Measurements from ENCODE around the gene CLCN6. TPM values are rescaled to one million over a fixed set of nuclear protein-coding genes. Genes with fewer than 3 reads are reported as not detected.

Gene CLCN6
- total RNA-seq, 1 donor from 2014 or later = 18.6 TPM

DNA sequence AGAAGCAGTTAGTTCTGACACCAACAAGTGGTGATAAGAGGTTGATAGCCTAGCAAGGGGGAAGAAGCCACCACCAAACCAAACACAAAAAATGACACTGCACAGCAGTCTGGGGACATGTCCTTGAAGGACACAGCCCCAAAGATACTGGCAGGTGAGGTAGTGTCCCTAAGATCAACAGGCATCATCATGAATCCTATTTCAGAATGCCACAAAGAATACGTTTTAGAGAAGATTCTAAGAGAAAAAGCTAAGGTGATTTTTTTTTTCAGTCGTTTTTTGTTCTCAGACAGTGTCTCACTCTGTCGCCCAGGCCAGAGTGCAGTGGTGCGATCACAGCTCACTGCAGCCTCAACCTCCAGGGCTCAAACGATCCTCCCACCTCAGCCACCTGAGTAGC is 19.8 kb upstream of the CLCN6 start:
- no peaks in the 10 kb centered on the region for H3K27me3 ChIP-seq
- H3K9me3 ChIP-seq = no peaks in the 10 kb centered on the region
- peak overlapping the region in 1 of 2 donors; percentile 91 for H3K27ac ChIP-seq
- no peak for DNase-seq (ENCODE audit: low spot score in 2 of 2)
- TF ChIP-seq, protein P1, sequence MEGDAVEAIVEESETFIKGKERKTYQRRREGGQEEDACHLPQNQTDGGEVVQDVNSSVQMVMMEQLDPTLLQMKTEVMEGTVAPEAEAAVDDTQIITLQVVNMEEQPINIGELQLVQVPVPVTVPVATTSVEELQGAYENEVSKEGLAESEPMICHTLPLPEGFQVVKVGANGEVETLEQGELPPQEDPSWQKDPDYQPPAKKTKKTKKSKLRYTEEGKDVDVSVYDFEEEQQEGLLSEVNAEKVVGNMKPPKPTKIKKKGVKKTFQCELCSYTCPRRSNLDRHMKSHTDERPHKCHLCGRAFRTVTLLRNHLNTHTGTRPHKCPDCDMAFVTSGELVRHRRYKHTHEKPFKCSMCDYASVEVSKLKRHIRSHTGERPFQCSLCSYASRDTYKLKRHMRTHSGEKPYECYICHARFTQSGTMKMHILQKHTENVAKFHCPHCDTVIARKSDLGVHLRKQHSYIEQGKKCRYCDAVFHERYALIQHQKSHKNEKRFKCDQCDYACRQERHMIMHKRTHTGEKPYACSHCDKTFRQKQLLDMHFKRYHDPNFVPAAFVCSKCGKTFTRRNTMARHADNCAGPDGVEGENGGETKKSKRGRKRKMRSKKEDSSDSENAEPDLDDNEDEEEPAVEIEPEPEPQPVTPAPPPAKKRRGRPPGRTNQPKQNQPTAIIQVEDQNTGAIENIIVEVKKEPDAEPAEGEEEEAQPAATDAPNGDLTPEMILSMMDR (IDR thresholded peaks at IDR 0.05) = no peak
- peaks cover 0 to 8% of the 10 kb centered on the region in 2 donors for H3K36me3 ChIP-seq
- H3K4me1 ChIP-seq = peaks cover 24 to 55% of the 10 kb centered on the region in 2 donors
- intact Hi-C loops (cut with DNase I) = loop anchor here (5.0 kb wide), 1 partner anchor 121 kb away; no protein-coding TSS in a partner anchor
- H3K4me3 ChIP-seq = no peak overlapping the region

DNA sequence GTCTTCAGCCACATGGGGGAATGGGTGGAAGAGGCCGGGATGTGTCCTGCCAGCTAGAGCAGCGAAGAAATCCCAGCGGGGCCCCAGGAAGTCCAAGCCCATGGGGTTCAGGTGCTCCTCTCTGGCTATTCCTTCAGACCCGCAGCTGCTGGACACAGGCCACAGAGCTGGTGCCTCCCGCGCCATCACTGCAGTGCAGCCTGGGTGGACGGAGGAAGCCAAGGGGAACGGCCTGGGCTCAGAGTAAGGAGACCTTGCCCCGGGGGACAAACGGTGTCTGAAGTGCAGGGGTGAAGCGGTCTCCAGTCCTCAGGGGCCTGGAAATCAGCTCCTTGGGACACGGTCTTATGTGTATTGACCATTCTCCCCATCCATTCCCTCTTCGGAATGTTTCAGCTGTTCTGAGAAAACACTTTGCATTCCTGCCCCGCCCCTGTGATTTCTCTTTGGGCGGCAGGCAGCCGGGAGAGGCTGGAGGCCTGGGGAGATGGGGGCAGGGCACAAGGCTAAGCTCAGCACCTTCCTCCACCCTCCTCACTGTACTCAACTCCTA is 18.7 kb upstream of the CLCN6 start:
- H3K36me3 ChIP-seq = peaks cover 0 to 9% of the 10 kb centered on the region in 2 donors
- H3K4me1 ChIP-seq = peaks cover 26 to 62% of the 10 kb centered on the region in 2 donors
- TF ChIP-seq, protein P1 (IDR thresholded peaks at IDR 0.05) = no peak
- H3K27ac ChIP-seq = peak overlapping the region; percentile 88 to 91
- peak in 1 of 2 donors; percentile 84 for DNase-seq (ENCODE audit: low spot score in 2 of 2)
- intact Hi-C loops (cut with DNase I) = loop anchor here (1.0 to 5.0 kb wide), 2 partner anchors 16 to 120 kb away; no protein-coding TSS in a partner anchor
- H3K9me3 ChIP-seq = no peaks in the 10 kb centered on the region
- peak overlapping the region in 1 of 2 donors; percentile 15 for H3K4me3 ChIP-seq
- no peaks in the 10 kb centered on the region for H3K27me3 ChIP-seq

DNA sequence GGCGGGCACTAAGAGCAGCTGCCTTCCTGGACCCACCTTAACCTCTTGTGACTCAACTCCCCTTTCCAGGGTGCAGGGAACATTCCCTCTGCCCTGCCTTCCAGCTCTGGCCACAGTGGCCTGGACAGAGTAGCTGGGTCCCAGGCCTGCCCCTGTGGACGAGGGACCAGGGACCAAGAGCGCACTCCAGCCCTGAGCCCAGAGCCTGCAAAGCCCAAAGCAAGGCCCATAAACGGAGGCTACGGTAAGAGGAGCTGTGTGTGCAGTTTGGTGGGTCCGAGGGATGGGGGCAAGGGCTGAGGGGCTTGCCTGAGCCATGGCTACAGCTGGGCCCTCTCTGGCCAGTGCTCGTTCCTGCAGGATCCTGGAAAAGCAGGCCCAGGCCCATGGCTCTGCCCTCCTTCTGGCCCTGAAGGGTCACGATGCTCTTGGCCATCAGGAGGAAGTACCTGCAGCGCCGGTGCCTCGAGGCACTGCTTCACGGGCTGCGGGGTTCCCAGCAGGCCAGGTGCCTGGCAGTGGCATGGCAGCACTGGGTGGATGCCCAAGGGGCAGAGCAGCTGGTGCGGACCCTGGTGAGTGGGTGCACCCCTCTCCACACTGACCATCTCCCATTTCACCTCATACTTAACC is 18.1 kb upstream of the CLCN6 start:
- Histone ChIP-seq H3K27ac (peak overlapping the region; percentile 88 to 91), H3K4me1 (peaks cover 26 to 62% of the 10 kb centered on the region in 2 donors), H3K9me3 (no peaks in the 10 kb centered on the region), H3K27me3 (no peaks in the 10 kb centered on the region), H3K36me3 (peaks cover 0 to 14% of the 10 kb centered on the region in 2 donors), H3K4me3 (peak overlapping the region in 1 of 2 donors; percentile 15)
- DNase-seq (ENCODE audit: low spot score in 2 of 2) = no peak
- TF ChIP-seq, protein P1 (IDR thresholded peaks at IDR 0.05) = no peak
- intact Hi-C loops (cut with DNase I) = loop anchor here (1.0 to 5.0 kb wide), 2 partner anchors 15 to 119 kb away; no protein-coding TSS in a partner anchor

DNA sequence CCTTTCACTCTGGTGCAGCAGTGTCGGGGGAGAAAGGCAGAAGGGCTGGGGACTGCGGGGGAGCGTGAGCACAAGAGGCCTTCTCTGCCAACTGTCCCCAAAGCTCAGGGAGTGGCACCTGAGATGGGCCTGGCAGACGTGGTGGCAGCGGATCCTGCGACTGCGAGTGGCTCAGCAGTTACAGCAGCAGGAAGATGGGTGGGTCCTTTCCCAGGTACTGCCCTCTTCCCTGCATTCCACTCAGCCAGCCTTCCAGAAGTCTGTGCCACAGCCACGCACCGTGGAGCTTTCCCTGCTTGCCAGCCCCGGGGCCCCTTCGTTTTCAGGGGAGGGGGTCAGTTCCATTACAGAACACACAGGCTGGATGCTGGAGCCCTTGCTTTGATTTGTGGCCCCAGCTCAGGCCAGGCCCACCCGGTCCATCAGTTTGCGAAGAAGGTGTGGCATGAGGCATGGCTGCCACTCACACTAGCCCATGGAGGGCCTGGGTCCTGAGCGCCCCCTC is 17.4 kb upstream of the CLCN6 start:
- TF ChIP-seq, protein P1 (IDR thresholded peaks at IDR 0.05) = no peak
- Histone ChIP-seq H3K4me3 (no peak overlapping the region), H3K4me1 (peaks cover 26 to 62% of the 10 kb centered on the region in 2 donors), H3K27me3 (no peaks in the 10 kb centered on the region), H3K36me3 (peaks cover 3 to 16% of the 10 kb centered on the region in 2 donors), H3K27ac (peak overlapping the region; percentile 88 to 91), H3K9me3 (no peaks in the 10 kb centered on the region)
- DNase-seq (ENCODE audit: low spot score in 2 of 2) = no peak
- intact Hi-C loops (cut with DNase I) = loop anchor here (5.0 kb wide), 1 partner anchor 119 kb away; no protein-coding TSS in a partner anchor

DNA sequence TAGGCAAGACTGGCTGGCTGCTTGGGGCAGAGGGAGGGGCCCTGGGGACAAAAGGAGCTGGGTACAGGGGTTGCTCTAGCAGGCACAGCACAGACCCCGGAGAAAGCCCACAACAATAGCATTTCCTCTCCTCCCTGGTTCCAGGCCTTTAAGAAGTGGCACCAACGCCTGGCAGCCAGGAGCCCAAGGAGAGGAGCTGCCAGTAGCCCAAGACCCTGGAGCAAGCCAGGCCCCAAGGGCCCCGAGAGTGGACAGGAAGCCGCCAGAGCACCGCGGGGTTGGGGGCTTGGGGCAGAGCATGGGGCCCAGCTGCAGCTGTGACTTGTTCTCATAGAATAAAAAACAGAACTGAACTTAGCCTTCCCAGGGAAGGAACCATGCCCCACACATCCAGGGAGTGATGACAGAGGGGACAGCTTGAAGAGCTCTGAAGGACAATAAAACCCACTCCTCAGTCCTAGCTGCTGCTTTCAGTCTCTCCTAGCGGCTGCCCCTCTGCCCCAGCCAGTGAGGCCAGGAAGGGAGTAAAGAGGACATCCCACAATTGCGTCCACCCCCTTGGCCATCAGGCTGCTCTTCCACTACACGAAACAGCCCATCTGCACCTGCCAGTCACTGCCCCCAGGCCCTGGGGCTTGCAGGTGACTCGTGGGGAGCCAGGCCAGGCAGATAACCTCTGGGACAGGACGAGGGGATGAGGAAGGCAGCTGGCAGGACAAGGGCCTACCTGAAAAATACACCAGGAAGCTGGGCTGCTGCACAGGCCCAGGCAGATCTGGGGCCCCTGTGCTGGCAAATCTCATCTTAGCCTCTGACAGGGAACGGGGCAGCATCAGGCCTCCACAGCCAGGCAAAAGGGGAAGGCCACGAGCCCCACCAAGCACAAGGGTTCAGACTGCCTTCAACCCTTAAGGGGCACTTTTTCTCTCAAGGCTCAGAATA is 16.6 kb upstream of the CLCN6 start:
- peaks cover 11 to 24% of the 10 kb centered on the region in 2 donors for H3K36me3 ChIP-seq
- peak overlapping the region; percentile 88 to 91 for H3K27ac ChIP-seq
- TF ChIP-seq, protein P1 (IDR thresholded peaks at IDR 0.05) = no peak
- no peak overlapping the region for H3K4me3 ChIP-seq
- intact Hi-C loops (cut with DNase I) = loop anchor here (2.0 to 5.0 kb wide), 3 partner anchors 53 to 118 kb away; partner anchors contain the start of genes AGTRAP and MAD2L2
- DNase-seq (ENCODE audit: low spot score in 2 of 2) = no peak
- no peaks in the 10 kb centered on the region for H3K27me3 ChIP-seq
- no peaks in the 10 kb centered on the region for H3K9me3 ChIP-seq
- H3K4me1 ChIP-seq = peaks cover 26 to 62% of the 10 kb centered on the region in 2 donors

Measured in ascending aorta (tissue), 2 donors.